SHP77 (cell line): ENCODE measurements around the gene RB1.
"Not testable (repeated sequence)": the region's sequence is repeated elsewhere in the genome, so short reads cannot be mapped to it uniquely, and the experiment has no call there.

Experiments
- DNase-seq, 2 experiments: peaks; one replicate each; lab custom pipeline; 2025; lab: John Stamatoyannopoulos, UW

The RB1 gene

GRCh38 chr13:48297131-48297786 lies 6.3 kb upstream of the RB1 start:
- no peak for DNase-seq

GRCh38 chr13:48299591-48299990 lies 4.0 kb upstream of the RB1 start:
- DNase-seq = no peak

GRCh38 chr13:48302871-48303358 lies 636 bp upstream of the RB1 start:
- no peak for DNase-seq

GRCh38 chr13:48304143-48304876 lies 759 bp downstream of the RB1 start:
- DNase-seq = no peak

GRCh38 chr13:48311223-48311622 lies 7.7 kb downstream of the RB1 start:
- DNase-seq = no peak

- no peak for DNase-seq
Observed at GRCh38 chr13:48315969-48316650, 12.6 kb downstream of the RB1 start.

- no peak for DNase-seq
Observed at GRCh38 chr13:48316826-48317510, 13.4 kb downstream of the RB1 start.

- no peak for DNase-seq
Observed at GRCh38 chr13:48317511-48318376, 14.2 kb downstream of the RB1 start.

GRCh38 chr13:48318377-48318811 lies 14.8 kb downstream of the RB1 start:
- no peak for DNase-seq

- DNase-seq = no peak
Observed at GRCh38 chr13:48318821-48319511, 15.4 kb downstream of the RB1 start.

- DNase-seq = no peak
Observed at GRCh38 chr13:48319531-48320398, 16.2 kb downstream of the RB1 start.

- no peak for DNase-seq
Observed at GRCh38 chr13:48320399-48320790, 16.8 kb downstream of the RB1 start.

- no peak for DNase-seq
Observed at GRCh38 chr13:48320891-48321510, 17.4 kb downstream of the RB1 start.

GRCh38 chr13:48322294-48322693 lies 18.7 kb downstream of the RB1 start:
- DNase-seq = no peak

GRCh38 chr13:48333976-48334375 lies 30.4 kb downstream of the RB1 start:
- DNase-seq = no peak

- peak; percentile 0 to 6 for DNase-seq
Observed at GRCh38 chr13:48334534-48335127, 31.1 kb downstream of the RB1 start.

GRCh38 chr13:48339198-48339597 lies 35.6 kb downstream of the RB1 start:
- DNase-seq = not testable (repeated sequence)

GRCh38 chr13:48344264-48344663 lies 40.7 kb downstream of the RB1 start:
- DNase-seq = no peak

- DNase-seq = no peak
Observed at GRCh38 chr13:48346583-48346982, 43.0 kb downstream of the RB1 start.
